NCI-H2107 (cell line): ENCODE measurements around the gene IL1B.

Source experiments
- DNase-seq: peaks from one replicate; lab custom pipeline; 2025; lab: John Stamatoyannopoulos, UW

The IL1B gene

DNA sequence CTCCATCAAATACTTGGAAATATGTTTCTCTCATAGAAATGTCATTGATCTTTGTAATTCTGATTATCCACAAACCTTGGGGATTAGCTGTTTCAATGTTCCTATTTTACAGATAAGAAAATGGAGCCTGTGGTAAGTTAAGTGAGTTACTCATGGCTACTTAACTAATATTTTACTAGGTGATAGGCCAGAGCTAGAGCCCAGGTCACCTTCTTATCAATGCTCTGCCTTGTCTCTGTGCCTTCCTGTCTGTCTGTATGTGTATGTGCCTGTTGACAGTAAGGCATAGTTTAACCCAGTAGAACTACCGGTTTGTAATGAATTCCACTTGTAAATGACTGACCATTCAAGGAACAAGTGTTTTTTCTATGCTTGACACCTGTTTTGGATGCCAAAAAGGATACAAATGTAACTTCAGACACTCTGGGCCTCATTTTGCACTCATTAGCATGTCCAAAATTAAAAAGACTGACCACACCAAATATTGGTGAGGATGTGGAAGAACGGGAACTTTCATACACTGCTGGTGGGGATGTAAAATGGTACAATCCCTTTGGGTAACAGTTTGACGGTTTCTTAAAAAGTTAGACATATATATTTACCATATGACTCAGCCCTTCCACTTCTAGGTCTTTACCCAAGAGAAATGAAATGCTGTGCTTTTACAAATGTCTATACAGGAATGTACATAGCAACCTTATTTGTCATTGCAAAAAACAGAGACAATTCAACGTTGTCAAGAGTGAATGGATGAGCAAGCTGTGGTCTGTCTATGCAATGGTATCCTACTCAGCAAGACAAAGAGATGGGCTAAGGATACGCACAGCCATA lies 32.7 kb downstream of the IL1B start:
- DNase-seq = no peak

DNA sequence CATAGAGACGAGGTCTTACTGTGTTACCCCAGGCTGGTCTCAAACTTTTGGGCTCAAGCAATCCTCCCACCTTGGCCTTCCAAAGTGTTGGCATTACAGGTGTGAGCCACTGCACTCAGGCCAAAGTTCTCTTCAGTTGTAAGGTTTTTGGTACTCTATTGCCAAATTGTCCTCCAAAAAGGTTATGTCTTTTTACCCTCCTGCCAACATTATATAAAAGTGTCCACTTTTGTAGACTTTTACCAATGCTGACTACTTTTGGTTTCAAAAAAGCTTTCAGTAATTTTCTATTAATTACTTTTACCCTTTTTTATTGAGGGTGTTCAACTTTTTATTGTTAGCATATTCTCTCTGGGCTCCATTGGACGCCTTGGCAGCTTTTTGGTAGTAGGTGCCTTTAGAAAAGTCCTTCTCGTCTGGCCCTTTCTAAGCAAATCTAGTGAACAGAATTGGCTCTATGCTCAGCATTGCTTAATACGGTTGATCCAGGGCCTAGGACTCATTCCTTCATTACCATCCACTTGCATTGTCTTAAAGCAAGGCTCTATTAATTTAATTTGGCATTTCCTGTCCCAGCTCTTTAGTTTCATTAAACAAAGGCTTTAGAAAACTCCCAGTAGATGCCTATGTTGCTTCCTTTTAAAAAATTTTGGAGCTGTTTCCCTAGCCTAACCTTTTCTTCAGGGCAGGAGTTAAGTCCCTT lies 35.5 kb downstream of the IL1B start:
- no peak for DNase-seq

DNA sequence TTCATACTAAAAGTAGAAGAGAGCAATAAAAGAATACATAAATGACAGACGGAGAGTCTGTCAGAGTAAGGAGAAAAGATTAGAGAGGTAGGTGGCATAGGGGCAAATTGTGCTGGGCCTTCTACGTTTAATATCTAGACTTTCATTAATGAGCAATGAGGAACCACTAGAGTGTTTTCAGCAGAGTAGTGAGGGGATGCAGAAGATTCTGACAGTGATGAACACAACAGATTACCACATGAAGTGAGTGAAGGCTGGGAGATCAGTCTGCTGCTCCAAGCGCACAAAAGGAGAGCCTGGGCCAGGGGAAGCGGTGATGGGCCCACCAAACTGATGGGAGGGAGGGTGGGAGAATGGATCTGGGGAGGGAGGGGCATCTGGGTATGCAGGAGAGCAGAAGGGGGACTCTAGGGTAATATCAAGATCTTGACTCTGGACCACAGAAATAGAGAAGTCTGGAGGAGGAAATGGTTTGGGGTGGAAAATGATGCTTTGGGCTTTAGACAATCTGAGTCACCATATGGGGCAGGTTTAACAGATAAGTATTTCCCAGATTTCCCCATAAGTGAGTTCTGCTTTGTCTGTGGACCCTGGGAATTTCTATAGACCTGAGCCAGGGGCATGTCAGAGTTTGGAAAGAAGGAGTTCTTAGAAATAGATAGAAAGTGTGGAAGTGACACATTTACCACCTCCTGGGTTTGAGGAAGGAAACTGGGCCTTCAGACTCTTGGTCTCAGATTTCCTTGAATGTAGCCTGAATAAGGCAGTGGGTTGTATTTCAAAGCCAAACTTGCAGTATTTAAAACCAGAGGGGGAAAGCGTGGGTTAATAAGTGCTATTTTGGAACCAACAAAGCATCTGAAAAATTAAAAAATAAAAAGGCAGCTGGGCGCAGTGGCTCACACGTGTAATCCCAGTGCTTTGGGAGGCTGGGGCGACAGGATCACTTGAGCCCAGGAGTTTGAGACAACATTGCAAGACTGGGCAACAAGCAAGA lies 37.3 kb downstream of the IL1B start:
- DNase-seq = no peak

DNA sequence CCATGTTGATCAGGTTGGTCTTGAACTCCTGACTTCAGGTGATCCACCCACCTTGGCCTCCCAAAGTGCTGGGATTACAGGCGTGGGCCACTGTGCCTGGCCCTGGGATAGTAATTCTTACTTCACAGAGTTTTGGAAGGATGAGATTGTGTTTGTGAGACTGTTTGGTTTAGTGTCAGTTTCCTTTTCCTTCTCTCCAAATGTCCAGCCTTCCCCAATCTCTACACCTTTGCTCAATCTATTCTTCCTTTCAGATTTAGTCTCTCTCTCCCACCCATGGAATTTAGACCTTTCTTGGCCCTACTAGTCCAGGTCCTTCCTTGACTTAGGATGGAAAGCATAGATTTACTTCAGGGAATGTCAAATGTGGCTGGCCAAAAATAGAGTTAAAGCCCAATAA lies 40.1 kb downstream of the IL1B start:
- no peak for DNase-seq

DNA sequence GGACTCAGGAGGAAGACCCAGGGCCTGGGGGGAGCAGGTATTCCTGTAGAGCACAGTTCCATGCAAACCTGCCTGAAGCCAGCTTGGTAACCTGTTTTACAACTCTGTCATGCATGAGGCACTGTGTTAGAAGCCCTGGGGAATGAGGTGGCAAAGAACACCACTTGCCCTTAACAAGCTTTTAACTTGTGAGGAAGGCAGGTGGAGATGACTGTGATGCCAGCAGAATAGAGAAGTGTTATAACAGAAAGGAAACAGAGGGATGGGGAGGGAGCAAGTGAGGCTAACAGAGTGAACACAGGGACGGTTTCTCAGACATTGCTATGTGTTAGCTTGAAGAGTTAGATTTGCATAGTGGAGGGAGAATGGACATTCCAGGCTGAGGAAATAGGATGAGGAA lies 40.8 kb downstream of the IL1B start:
- no peak for DNase-seq

DNA sequence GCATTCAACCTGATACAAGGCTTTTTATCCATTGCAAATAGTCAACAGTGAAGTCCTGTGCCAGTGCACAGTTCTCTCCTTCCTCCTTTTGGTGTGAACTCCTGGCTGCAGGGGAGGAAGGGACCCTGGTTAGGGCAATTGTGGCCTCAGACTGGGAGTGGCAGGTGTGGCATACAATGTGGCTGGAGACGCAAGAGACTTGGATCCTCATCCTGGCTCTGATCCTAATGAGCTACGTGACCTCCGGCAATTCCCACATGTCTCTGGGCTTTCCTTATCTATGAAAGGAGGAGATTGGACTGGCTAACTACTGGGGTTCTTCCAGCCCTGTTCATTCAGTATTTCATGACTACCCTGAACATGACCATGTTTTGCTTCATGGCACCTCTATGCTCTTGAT lies 41.7 kb downstream of the IL1B start:
- DNase-seq = no peak

DNA sequence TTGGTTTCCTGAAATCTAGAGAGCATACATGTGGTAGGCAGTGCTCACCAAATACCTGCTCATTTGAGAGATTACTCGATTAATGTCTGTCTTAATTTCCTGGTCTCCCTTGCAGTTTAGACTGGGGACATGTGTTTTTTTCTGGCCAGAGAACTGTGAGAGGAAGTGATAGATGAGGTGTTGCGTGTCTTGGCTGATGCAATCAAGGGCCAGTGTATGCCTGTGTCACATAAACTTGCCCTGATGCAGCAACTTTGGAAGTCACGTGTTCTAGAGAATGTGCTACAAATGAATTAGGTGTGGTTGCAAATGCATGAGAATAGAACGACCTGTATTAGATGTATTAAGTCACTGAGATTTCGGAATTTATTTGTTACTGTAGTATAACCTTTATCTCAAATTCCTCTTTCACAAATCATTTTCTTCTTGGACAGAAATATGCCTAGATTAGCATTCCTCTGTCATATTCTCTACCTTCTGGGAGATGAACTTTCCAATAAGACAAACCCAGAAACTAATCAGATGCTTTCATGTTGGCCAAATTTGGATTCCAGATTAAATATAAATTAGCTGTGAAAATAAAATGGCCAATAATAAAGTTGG lies 42.3 kb downstream of the IL1B start:
- no peak for DNase-seq

DNA sequence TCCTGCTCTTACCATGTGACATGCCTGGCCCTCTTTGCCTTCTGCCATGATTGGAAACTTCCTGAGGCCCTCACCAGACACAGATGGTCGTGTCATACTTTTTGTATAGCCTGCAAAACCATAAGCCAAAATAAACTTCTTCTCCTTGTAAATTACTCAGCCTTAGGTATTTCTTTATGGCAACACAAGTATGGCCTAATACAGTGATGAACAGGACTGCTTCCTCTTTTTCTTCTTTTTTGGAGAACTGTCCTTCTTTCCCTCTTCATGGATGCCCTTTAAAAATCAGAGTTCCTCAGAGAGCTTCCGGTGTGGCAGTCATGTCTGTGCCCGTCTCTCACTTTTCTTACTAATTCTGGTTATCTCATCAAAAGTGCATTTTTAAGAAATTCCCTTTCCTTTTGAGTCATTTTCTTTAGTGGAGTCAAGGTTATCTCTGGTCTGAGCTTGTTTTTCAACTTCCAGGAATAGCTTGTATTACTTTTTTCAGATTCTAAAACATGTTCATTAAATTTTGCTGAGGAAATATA lies 43.1 kb downstream of the IL1B start:
- no peak for DNase-seq

DNA sequence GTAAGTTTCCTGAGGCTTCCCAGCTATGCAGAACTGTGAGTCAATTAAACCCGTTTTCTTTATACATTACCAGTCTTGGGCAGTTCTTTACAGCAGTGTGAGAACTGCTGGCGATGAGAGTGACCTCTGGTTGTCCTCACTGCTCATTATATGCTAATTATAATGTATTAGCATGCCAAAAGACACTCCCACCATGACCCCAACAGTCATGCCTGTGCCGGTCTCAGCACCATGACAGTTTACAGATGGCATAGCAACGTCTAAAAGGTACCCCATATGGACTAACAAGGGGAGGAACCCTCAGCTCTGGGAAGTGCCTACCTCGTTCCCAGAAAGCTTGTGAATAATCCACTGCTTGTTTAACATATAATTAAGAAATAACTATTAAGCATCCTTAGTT lies 44.2 kb downstream of the IL1B start:
- DNase-seq = no peak

DNA sequence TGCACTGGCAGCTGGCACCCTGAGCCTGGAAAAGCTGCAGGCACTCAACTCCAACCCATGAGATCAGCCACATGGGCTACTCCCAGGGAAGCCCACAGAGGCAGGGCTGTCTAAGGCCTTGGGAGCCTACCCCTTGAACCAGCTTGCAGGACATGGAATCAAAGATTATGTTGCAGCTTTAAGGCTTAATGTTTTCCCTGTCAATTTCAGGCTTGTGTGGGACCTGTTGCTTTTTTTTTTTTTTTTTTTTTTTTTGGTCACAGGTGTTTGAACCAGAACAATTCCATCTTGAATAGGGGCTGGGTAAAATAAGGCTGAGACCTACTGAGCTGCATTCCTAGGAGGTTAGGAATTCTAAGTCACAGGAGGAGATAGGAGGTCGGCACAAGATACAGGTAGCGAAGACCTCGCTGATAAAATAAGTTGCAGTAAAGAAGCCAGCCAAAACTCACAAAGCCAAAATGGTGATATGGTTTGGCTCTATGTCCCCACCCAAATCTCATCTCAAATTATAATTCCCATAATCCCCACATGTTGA lies 44.8 kb downstream of the IL1B start:
- DNase-seq = no peak

DNA sequence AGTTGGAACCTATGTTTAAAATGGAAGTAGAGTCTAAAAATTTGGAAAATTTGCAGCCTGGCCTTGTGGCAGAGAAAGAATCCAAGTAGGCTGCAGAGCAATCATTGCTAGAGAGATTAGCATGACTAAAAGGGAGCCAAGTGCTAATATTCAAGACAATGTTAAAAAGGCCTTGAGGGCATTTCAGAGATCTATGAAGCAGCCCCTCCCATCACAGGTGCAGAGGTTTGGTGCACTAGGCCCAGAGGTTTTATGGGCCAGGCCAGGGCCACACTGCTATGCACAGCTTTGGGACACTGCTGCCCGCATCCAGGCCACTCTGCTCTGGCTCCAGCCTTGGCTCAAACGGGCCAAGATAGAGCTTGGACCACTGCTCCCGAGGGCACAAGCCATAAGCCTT lies 45.6 kb downstream of the IL1B start:
- no peak for DNase-seq

DNA sequence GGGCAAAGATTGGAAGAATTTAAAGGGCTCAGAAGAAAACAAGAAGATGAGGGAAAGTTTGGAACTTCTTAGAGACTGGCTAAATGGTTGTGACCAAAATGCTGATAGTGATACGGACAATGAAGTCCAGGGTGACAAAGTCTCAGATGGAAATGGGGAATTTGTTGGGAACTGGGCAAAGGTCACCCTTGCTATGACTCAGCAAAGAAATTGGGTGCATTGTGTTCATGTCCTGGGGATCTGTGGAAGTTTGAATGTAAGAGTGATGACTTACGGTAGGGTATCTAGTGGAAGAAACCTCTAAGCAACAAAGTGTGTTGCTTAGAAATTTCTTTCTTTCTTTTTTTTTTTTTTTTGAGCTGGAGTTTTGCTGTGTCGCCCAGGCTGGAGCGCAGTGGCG lies 46.3 kb downstream of the IL1B start:
- DNase-seq = no peak

DNA sequence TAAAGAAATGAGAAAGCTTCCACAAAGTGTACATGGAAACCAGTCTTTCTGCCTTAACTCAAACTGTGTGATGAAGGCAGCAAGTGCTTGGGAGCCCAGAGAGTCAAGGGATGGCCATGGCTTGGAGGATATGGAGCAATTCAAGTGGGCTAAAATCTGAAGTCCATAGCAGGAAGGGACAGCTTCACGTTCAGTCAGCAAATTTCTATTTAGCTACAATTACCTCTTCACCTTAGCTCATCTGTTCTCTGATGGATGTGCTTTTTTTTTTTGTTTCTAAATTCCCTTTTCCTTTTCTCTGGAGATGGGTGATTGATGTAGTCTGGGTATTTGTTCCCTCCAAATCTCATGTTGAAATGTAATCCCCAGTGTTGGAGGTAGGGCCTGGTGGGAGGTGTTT lies 47.4 kb downstream of the IL1B start:
- no peak for DNase-seq

DNA sequence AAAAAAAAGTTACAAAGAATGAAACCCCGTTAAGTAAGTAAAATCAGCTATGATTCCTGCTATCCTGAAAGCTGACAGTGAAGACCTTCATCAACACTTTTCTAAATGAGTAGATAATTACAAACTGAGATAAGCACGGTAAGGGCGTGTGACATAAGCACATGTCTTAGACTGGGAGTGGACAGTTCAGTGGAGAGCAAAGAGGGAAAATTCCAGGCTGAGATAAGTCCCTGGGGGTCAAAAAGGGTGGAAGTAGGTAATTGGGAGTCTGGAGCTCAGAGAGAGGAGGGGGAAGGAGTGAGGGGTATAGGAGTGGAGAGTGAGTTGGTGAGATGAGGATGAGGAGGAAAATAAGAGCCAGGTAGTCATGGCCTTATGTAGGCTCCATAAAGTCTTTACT lies 47.9 kb downstream of the IL1B start:
- no peak for DNase-seq

DNA sequence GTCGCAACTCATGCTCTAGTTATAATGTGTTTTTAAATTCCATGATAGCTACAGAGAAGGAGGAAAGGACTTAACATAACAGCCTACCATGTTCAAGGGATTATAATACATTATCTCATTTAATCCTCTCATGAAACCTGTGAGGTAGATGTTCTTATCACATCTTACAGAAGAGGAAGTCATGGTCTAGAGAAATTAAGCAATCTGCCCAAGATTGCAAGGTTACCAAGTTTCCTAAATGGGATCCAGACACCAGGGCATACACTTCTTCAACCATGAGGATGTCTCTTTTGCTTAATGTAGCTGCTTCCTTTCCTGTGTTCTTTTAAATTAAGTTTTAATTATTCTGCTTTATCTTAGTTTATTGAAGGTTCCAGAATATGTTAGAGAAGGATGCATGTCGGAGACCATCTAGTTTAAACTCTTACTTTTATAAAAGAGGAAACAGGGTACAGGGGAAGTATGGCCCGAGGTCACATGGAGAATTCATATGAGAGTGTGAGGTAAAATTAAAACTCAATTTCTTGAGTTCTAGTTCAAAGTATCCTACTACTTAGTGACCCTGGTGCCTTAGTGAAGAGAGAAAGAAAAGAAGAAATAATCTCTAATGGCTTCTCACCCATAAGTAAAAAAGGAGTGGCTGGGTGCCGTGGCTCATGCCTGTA lies 48.7 kb downstream of the IL1B start:
- no peak for DNase-seq

DNA sequence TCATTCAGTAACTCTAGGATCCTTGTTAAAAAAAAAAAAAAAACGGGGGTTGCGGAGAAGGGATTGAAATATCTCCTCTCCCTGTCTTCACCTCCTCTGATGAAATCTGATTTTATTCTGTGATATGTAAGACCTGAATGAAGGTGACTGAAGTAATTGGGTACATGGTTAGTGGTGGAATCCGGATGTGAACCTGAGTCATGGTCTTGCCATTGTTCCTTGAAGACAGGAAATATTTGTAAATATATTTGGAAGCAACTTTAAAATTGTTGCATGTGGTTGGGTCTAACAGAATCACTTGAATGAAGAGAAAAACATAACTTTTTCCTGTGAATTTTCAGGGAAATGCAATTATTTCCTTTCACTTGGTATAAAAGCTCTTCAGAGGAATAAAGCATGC lies 49.3 kb downstream of the IL1B start:
- DNase-seq = no peak

DNA sequence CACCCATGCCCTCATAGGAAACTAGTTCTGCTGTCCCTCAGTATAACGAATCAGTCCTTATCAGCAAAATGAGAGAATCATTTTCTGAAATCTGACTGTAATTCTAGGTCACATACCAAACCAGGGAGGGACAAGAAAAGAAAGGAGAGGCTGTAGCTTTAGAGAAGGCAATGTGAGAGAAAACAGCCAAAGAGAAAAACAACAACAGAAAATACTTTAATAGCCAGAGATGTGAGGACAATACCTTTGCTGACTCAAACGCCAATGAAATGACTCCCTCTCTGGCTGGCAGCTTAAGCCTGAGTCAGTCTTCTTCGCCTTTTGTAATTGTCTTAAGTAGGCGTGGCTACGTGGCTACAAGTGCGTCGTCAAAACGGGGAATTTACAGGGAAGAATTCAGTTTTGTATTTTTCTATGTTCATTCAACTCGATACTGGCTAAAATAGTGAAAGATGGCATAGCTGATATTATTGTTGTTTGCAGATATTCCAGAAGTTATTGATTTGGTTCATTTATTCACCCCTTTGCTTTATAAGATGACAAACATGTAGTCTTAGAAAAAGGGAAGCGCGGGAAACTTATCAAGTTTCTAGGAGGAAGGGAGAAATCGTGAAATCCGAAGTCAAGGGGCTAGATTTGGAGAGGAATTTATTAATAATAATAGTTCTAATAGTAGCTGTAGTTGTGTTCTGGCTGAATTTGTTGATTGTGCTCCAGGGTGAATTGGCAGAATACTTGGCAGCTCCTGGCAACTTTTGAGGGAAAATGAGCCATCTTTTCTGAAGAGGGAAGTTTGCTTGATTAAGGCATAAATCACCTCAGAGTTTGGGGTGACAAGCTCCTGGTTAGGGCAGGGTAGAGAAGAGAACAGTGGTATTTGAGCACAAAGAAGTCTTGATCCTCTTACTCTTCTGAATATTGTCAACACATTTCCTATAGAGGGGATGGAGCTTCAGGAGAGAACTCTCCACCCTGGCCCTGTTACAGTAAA lies 52.1 kb downstream of the IL1B start, which contains the start of gene IL1A:
Gene IL1A, minus strand, starts transcription at position 295 of the 991 bp plus-strand sequence. CDS start 723 bp downstream, outside the sequence.
- no peak for DNase-seq

DNA sequence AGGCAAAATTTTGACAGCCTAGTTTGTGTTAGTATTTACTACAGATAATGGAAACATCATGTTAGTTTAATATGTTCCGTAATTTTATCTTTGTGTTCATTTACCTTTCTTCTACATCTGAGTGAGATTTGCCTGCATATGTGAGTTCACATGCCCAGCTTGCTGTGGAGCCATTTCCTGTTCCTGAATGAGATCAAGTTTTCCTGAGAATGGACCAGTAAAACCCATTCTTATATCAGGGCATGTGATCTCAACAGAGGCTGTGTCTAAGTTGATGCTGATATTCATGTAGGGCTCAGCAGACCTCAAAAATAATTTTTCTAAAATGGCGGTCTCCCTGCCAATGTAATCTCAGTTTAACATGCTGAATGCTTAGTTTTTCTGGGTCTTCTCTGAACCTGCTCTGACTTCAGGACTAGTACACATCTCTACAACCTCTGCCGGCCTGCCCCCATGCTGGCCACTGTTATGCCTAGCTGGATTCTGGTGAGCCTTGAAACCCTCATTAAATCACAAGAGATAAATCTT lies 53.3 kb downstream of the IL1B start:
- DNase-seq = no peak

DNA sequence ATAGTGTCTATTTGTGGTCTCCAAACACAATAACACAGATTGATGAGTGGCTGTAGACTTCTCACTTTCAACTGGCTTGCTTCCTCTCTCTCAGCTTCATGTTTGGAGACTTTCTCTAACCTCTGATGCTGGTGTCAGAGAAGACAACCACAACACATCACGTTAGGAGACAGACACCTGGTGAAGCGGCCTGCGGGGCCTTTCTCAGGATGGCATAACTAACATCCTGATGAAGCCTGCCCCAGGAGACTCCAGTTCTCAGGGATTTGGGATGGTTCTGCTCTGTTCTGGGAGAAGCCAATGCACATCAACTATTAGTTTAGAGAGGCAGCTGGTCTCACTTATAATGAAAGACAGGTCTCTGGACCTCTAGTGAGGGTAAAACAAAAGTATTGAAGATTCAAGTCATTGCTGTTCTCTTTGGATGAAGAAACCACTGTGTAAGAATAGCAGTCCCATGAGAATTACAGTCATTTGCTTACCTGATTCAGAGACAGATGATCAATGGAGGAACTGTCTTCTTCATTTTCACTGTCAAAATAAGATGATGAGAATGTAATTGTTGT lies 54.3 kb downstream of the IL1B start:
- DNase-seq = no peak
